OCI-LY7 (cell line): ENCODE data around the gene NCBP1. TPM values are rescaled to one million over a fixed set of nuclear protein-coding genes. Genes with fewer than 3 reads are reported as not detected.

ENCODE experiments used
- BruUV-seq: library from RNA; stranded (reverse); fragments of 400-500 nt; replicated peaks from 2 replicates; lab custom pipeline; 2021; lab: Mats Ljungman, UMichigan
- CTCF ChIA-PET: fragments of 300-600 bp; sonication (Branson Sonifier 250); formaldehyde crosslinking; loops from one replicate; lab custom pipeline; 2022; ENCODE audit warnings: antibody characterized with exemption; ENCODE audit not compliant: unreplicated experiment; lab: Charles Lee
- POLR2A ChIA-PET: fragments of 300-600 bp; sonication (Branson Sonifier 250); formaldehyde crosslinking; loops from one replicate; lab custom pipeline; 2022; ENCODE audit warnings: antibody characterized with exemption; lab: Charles Lee
- DNase-seq: peaks from one replicate; pipeline ENCODE4 v3.0.0-alpha.2; 2015; ENCODE audit warnings: low spot score
- H2AFZ ChIP-seq: fragments of 200-600 bp; sonication (generic), shearing (Covaris generic); 2 replicates; pipeline ENCODE4 v1.6.1; 2014; ENCODE audit warnings: mild to moderate bottlenecking, antibody characterized with exemption, low read length, moderate library complexity
- H3K27ac ChIP-seq: fragments of 200-600 bp; sonication (generic); 2 replicates; pipeline ENCODE4 v1.5.1; 2014; ENCODE audit warnings: mixed run types, low read depth, mild to moderate bottlenecking, moderate library complexity, low read length, inconsistent platforms; ENCODE audit not compliant: poor library complexity, severe bottlenecking
- H3K36me3 ChIP-seq: fragments of 200-600 bp; sonication (generic); 2 replicates; pipeline ENCODE4 v1.6.1; 2014; ENCODE audit warnings: mild to moderate bottlenecking, antibody characterized with exemption, low read length, moderate library complexity, mixed read lengths; ENCODE audit not compliant: insufficient read depth
- H3K4me1 ChIP-seq: fragments of 200-600 bp; sonication (generic); 2 replicates; pipeline ENCODE4 v1.5.1; 2014; ENCODE audit warnings: mild to moderate bottlenecking, low read length; ENCODE audit not compliant: insufficient read depth, poor library complexity, severe bottlenecking
- H3K4me2 ChIP-seq: fragments of 200-600 bp; sonication (generic); 2 replicates; pipeline ENCODE4 v1.6.1; 2014; ENCODE audit warnings: mild to moderate bottlenecking, low read length
- H3K4me3 ChIP-seq: fragments of 200-600 bp; sonication (generic); 2 replicates; pipeline ENCODE4 v1.5.1; 2014; ENCODE audit warnings: mild to moderate bottlenecking, low read depth, low read length; ENCODE audit not compliant: poor library complexity, severe bottlenecking
- H3K79me2 ChIP-seq: fragments of 200-600 bp; sonication (generic); 2 replicates; pipeline ENCODE4 v1.6.1; 2016; ENCODE audit warnings: low read depth, mild to moderate bottlenecking, low read length, moderate library complexity, mixed read lengths; ENCODE audit not compliant: insufficient read depth
- H3K9me2 ChIP-seq: fragments of 200-600 bp; sonication (generic); 2 replicates; pipeline ENCODE4 v1.6.1; 2016; ENCODE audit warnings: mild to moderate bottlenecking, low read length, mixed read lengths; ENCODE audit not compliant: insufficient read depth
- H3K9me3 ChIP-seq: fragments of 200-600 bp; sonication (generic); 2 replicates; pipeline ENCODE4 v1.6.1; 2014; ENCODE audit warnings: mild to moderate bottlenecking, mixed run types, low read length, mixed read lengths
- H4K20me1 ChIP-seq: fragments of 200-600 bp; sonication (generic); 2 replicates; pipeline ENCODE4 v1.6.1; 2014; ENCODE audit warnings: mild to moderate bottlenecking, antibody characterized with exemption, low read length, moderate library complexity, mixed read lengths; ENCODE audit not compliant: insufficient read depth
- EZH2phosphoT487 ChIP-seq: fragments of 200-600 bp; sonication (generic); IDR thresholded peaks from 2 replicates; pipeline ENCODE4 v1.6.1; 2018; ENCODE audit warnings: low read depth, borderline replicate concordance, mild to moderate bottlenecking, mixed run types, antibody characterized with exemption, low read length, moderate library complexity, mixed read lengths
- intact Hi-C: fragments of 100-400 bp; cut with micrococcal nuclease; formaldehyde crosslinking; loops from one replicate; pipeline ENCODE4 v1.10.0; 2022; ENCODE audit not compliant: unreplicated experiment
- total RNA-seq, 2 experiments: library from RNA; depleted of rRNA in 1 of 2; stranded (reverse); fragments of >200 nt in 1 of 2; shearing (Covaris generic) in 1 of 2; gene quantifications; 2 replicates each; pipeline ENCODE4 v1.2.3, GENCODE V29; 2014 to 2022
- TF ChIP-seq, protein P1 (sequence below): fragments of 200-600 bp; sonication (generic); conservative IDR thresholded peaks from 2 replicates; pipeline ENCODE4 v1.5.1; 2014; ENCODE audit warnings: mild to moderate bottlenecking, antibody characterized with exemption, low read length, moderate library complexity, mixed read lengths

Gene NCBP1
- total RNA-seq, 2 experiments from 2014 or later, result 37.8 to 54.7 TPM

DNA sequence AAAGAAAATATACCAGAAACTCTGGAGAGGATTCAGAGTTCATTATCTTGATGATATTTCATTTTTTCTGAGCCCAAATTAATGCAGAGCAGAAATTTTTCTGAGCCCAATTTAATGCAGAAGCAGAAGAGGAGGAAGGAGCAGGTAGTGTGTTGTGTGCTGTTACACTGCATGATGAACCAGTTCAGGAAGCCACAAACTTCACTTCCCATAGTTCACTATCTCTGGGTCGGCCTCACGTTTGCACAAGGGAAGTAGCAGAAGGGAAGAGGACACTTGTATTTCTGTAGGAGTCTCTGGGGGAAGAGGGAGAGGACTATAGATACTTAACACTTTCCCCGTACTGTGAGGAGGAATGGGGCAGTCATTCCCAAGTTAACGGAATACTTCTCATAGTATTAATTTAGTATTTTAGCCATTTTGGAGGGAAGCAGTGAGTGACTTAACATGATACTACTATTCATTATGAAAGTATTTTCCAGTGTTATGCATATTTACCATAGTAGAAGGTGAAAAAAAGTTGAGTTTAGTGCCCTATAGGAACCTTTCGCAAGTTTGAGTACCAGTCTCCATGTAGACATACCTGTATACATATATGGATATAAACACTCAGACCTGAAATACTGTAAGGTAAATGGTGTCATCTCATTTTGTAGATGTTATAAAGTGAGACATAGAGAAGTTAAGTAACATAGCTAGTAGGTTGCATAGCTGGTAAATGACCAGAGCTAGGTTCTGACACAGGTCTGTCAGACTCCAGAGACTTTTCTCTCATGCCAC, 33.5 kb downstream of the NCBP1 start:
- Histone ChIP-seq H3K4me1 (no peaks in the 10 kb centered on the region), H3K79me2 (no peaks in the 10 kb centered on the region), H4K20me1 (0 out of 2 replicates have a peak, but pooled peaks cover 4% of the 10 kb centered on the region), H3K36me3 (peaks cover 99% of the 10 kb centered on the region), H3K27ac (no peak overlapping the region), H2AFZ (no peak overlapping the region), H3K4me3 (no peak overlapping the region), H3K4me2 (no peak overlapping the region), H3K9me2 (no peaks in the 10 kb centered on the region), H3K9me3 (no peaks in the 10 kb centered on the region)
- intact Hi-C loops, result no loop called here
- POLR2A ChIA-PET, result interaction anchor here (1.1 kb wide), 2 partner anchors 9 to 34 kb away, joined by 3 to 4 read pairs; partner anchors contain the start of genes NCBP1 and TSTD2
- DNase-seq, result no peak
- TF ChIP-seq, protein P1, sequence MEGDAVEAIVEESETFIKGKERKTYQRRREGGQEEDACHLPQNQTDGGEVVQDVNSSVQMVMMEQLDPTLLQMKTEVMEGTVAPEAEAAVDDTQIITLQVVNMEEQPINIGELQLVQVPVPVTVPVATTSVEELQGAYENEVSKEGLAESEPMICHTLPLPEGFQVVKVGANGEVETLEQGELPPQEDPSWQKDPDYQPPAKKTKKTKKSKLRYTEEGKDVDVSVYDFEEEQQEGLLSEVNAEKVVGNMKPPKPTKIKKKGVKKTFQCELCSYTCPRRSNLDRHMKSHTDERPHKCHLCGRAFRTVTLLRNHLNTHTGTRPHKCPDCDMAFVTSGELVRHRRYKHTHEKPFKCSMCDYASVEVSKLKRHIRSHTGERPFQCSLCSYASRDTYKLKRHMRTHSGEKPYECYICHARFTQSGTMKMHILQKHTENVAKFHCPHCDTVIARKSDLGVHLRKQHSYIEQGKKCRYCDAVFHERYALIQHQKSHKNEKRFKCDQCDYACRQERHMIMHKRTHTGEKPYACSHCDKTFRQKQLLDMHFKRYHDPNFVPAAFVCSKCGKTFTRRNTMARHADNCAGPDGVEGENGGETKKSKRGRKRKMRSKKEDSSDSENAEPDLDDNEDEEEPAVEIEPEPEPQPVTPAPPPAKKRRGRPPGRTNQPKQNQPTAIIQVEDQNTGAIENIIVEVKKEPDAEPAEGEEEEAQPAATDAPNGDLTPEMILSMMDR, result no peak
- no peak for TF ChIP-seq EZH2phosphoT487
- no TSS peak for BruUV-seq
- CTCF ChIA-PET, result no interaction called here

DNA sequence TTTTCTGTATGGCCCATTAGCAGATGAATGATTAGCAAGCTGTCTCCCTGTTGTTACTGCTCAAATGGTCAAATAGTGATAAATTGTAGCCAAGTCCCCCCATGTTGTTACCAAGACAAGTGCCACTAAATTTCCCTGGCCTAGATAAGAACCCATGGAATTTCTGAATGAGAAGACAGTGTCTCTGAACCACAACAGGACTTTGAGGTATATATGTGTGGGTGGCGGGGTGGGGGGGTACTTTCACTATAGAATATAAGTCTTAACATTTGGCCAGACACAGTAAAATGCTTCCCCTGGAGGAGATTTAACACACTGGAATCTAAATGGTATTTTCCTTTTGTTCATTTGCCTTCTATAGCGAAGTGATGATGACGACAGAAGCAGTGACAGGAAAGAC, 34.9 kb downstream of the NCBP1 start:
- Histone ChIP-seq H3K36me3 (peaks cover 99% of the 10 kb centered on the region), H3K9me2 (no peaks in the 10 kb centered on the region), H3K79me2 (no peaks in the 10 kb centered on the region), H3K9me3 (no peaks in the 10 kb centered on the region), H3K4me2 (no peak overlapping the region), H2AFZ (no peak overlapping the region), H3K4me1 (no peaks in the 10 kb centered on the region), H3K27ac (no peak overlapping the region), H4K20me1 (0 out of 2 replicates have a peak, but pooled peaks cover 4% of the 10 kb centered on the region), H3K4me3 (no peak overlapping the region)
- CTCF ChIA-PET, result no interaction called here
- DNase-seq, result no peak
- intact Hi-C loops, result no loop called here
- BruUV-seq, result no TSS peak
- POLR2A ChIA-PET, result no interaction called here
- TF ChIP-seq EZH2phosphoT487, result no peak
- TF ChIP-seq, protein P1, result no peak

DNA sequence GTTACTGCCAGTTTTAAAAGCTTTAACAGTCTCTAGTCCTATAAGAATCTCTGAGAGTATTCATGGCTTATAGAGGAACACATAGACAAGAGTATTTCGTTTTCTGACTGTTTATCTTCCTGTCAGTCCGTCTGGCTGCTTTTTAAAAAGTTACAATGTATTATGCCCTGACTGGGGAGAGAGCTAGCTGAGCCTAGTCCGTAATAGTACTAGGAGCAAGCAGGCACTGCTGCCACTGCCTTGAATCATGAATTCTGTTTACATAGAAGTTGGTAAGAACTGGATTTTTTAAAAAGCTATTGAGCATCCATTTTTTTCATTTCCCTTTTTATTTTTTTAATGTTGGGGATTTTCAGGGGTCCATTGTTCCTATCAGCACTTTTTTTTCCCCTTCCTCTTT, 37.0 kb downstream of the NCBP1 start:
- intact Hi-C loops, result no loop called here
- H3K9me2 ChIP-seq, result no peaks in the 10 kb centered on the region
- no peak overlapping the region for H3K4me3 ChIP-seq
- no peaks in the 10 kb centered on the region for H3K4me1 ChIP-seq
- no peak overlapping the region for H3K27ac ChIP-seq
- H4K20me1 ChIP-seq, result 0 out of 2 replicates have a peak, but pooled peaks cover 4% of the 10 kb centered on the region
- H3K79me2 ChIP-seq, result no peaks in the 10 kb centered on the region
- H2AFZ ChIP-seq, result no peak overlapping the region
- no peak for DNase-seq
- ChIA-PET POLR2A (interaction anchor here (0.6 to 1.7 kb wide), 2 partner anchors 9 to 20 kb away, joined by 3 to 4 read pairs; no protein-coding TSS in a partner anchor), CTCF (no interaction called here)
- H3K4me2 ChIP-seq, result no peak overlapping the region
- H3K9me3 ChIP-seq, result no peaks in the 10 kb centered on the region
- TF ChIP-seq EZH2phosphoT487, result no peak
- TF ChIP-seq, protein P1, result no peak
- H3K36me3 ChIP-seq, result peaks cover 100% of the 10 kb centered on the region
- no TSS peak for BruUV-seq
